IMR-90 (cell line): ENCODE measurements around the gene AFG1L. TPM values are rescaled to one million over a fixed set of nuclear protein-coding genes. Genes with fewer than 3 reads are reported as not detected.

Source experiments
- ATAC-seq: fragments of 200-7000 bp; cut with Tn5 transposase; 2 replicates; pipeline ENCODE4 v1.9.1; 2020; ENCODE audit warnings: low read depth, mild to moderate bottlenecking, moderate library complexity
- BruUV-seq: library from RNA; stranded (reverse); fragments of 400-500 nt; replicated peaks from 2 replicates; lab custom pipeline; 2021; lab: Mats Ljungman, UMichigan
- CTCF ChIA-PET: fragments of 300-600 bp; formaldehyde crosslinking; extraction: SDS; loops from one replicate; lab custom pipeline; 2021; ENCODE audit warnings: antibody characterized with exemption; lab: Yijun Ruan, JAX
- POLR2A ChIA-PET: fragments of 300-600 bp; sonication (Branson Sonifier 250); formaldehyde crosslinking; loops from one replicate; lab custom pipeline; 2022; ENCODE audit warnings: antibody characterized with exemption; ENCODE audit not compliant: unreplicated experiment; lab: Charles Lee
- DNase-seq: peaks from one replicate; pipeline ENCODE4 v3.0.0; 2013
- H2AFZ ChIP-seq: replicated peaks from 2 replicates; pipeline ENCODE3; 2013; ENCODE audit warnings: low read length, mild to moderate bottlenecking; ENCODE audit not compliant: poor library complexity
- H2AK5ac ChIP-seq: 2 replicates; pipeline ENCODE4 v1.6.1; 2013; ENCODE audit warnings: low read depth, low read length, inconsistent platforms
- H2AK9ac ChIP-seq: replicated peaks from 2 replicates; pipeline ENCODE3; 2013; ENCODE audit warnings: mild to moderate bottlenecking, low read depth, low read length, moderate library complexity; ENCODE audit not compliant: poor library complexity
- H2BK120ac ChIP-seq: 2 replicates; pipeline ENCODE4 v1.6.1; 2013; ENCODE audit warnings: low read depth, low read length, inconsistent platforms
- H2BK15ac ChIP-seq: 3 replicates; pipeline ENCODE4 v1.6.1; 2013; ENCODE audit warnings: low read depth, low read length, inconsistent platforms
- H2BK20ac ChIP-seq: 2 replicates; pipeline ENCODE4 v1.6.1; 2013; ENCODE audit warnings: low read depth, mild to moderate bottlenecking, inconsistent platforms, low read length, moderate library complexity
- H2BK5ac ChIP-seq: 2 replicates; pipeline ENCODE4 v1.6.1; 2013; ENCODE audit warnings: mild to moderate bottlenecking, low read depth, low read length, inconsistent platforms; ENCODE audit not compliant: poor library complexity, severe bottlenecking
- H3K14ac ChIP-seq: replicated peaks from 2 replicates; pipeline ENCODE4 v1.6.1; 2013; ENCODE audit warnings: low read depth, low read length, inconsistent platforms
- H3K18ac ChIP-seq: 2 replicates; pipeline ENCODE4 v1.6.1; 2013; ENCODE audit warnings: low read depth, low read length, control low read depth
- H3K23ac ChIP-seq: 2 replicates; pipeline ENCODE4 v1.6.1; 2013; ENCODE audit warnings: low read depth, low read length, inconsistent platforms
- H3K27ac ChIP-seq: 2 replicates; pipeline ENCODE4 v1.5.1; 2013; ENCODE audit warnings: mild to moderate bottlenecking, control low read depth, low read length; ENCODE audit not compliant: insufficient read depth
- H3K27me3 ChIP-seq: 2 replicates; pipeline ENCODE4 v1.6.1; 2013; ENCODE audit warnings: low read length; ENCODE audit not compliant: control insufficient read depth, insufficient read depth
- H3K36me3 ChIP-seq: 2 replicates; pipeline ENCODE4 v1.6.1; 2013; ENCODE audit warnings: low read length, mixed read lengths; ENCODE audit not compliant: control insufficient read depth, insufficient read depth
- H3K4ac ChIP-seq: 2 replicates; pipeline ENCODE4 v1.6.1; 2013; ENCODE audit warnings: low read depth, low read length, inconsistent platforms
- H3K4me1 ChIP-seq: 2 replicates; pipeline ENCODE4 v1.6.1; 2013; ENCODE audit warnings: low read length, mixed read lengths; ENCODE audit not compliant: control insufficient read depth, insufficient read depth
- H3K4me2 ChIP-seq: 2 replicates; pipeline ENCODE4 v1.6.1; 2013; ENCODE audit warnings: low read depth, mild to moderate bottlenecking, control low read depth, low read length, moderate library complexity
- H3K4me3 ChIP-seq: 2 replicates; pipeline ENCODE4 v1.5.1; 2013; ENCODE audit warnings: low read depth, mild to moderate bottlenecking, control low read depth, low read length, moderate library complexity; ENCODE audit not compliant: insufficient read depth
- H3K56ac ChIP-seq: 2 replicates; pipeline ENCODE4 v1.6.1; 2013; ENCODE audit warnings: low read length, inconsistent platforms; ENCODE audit not compliant: insufficient read depth; ENCODE audit errors: extremely low read depth
- H3K79me1 ChIP-seq, 2 experiments: 2 replicates each; pipeline ENCODE4 v1.6.1; 2013; ENCODE audit warnings: low read length in 2 of 2, inconsistent platforms in 1 of 2, low read depth in 1 of 2
- H3K9ac ChIP-seq: 2 replicates; pipeline ENCODE4 v1.6.1; 2013; ENCODE audit warnings: low read depth, low read length, control low read depth
- H3K9me1 ChIP-seq: 2 replicates; pipeline ENCODE4 v1.6.1; 2013; ENCODE audit warnings: low read length, inconsistent platforms; ENCODE audit not compliant: insufficient read depth
- H3K9me3 ChIP-seq: 2 replicates; pipeline ENCODE4 v1.6.1; 2013; ENCODE audit warnings: low read length; ENCODE audit not compliant: control insufficient read depth, insufficient read depth
- H4K20me1 ChIP-seq: 2 replicates; pipeline ENCODE4 v1.6.1; 2013; ENCODE audit warnings: low read length, inconsistent platforms; ENCODE audit not compliant: insufficient read depth
- H4K5ac ChIP-seq: 2 replicates; pipeline ENCODE4 v1.6.1; 2013; ENCODE audit warnings: mild to moderate bottlenecking, low read depth, low read length, control low read depth
- H4K8ac ChIP-seq, 2 experiments: 2 replicates each; pipeline ENCODE4 v1.6.1; 2013; ENCODE audit warnings: low read depth in 2 of 2, low read length in 2 of 2, control low read depth in 1 of 2, inconsistent platforms in 1 of 2
- H4K91ac ChIP-seq: 2 replicates; pipeline ENCODE4 v1.6.1; 2013; ENCODE audit warnings: low read depth, low read length, inconsistent platforms; ENCODE audit not compliant: insufficient read depth
- BHLHE40 ChIP-seq: fragments of 150-350 bp; IDR thresholded peaks from 2 replicates; pipeline ENCODE4 v1.6.1; 2016; ENCODE audit warnings: mild to moderate bottlenecking, low read depth, low read length
- ELK1 ChIP-seq: fragments of 150-350 bp; IDR thresholded peaks from 2 replicates; pipeline ENCODE4 v1.6.1; 2016; ENCODE audit warnings: low read depth, mild to moderate bottlenecking, low read length, moderate library complexity, borderline replicate concordance
- MXI1 ChIP-seq: IDR thresholded peaks from 2 replicates; pipeline ENCODE4 v1.6.1; 2012; ENCODE audit warnings: low read depth, mild to moderate bottlenecking, low read length, moderate library complexity, borderline replicate concordance
- NFE2L2 ChIP-seq: fragments of 150-350 bp; IDR thresholded peaks from 2 replicates; pipeline ENCODE4 v1.6.1; 2016; ENCODE audit warnings: low read depth, mild to moderate bottlenecking, low read length
- RCOR1 ChIP-seq: IDR thresholded peaks from 2 replicates; pipeline ENCODE4 v1.6.1; 2012; ENCODE audit warnings: mild to moderate bottlenecking, low read length, improper control_type of control experiment; ENCODE audit not compliant: insufficient replicate concordance
- WGBS, 2 experiments: methylation state at CpG; one replicate each; pipeline versions ENCODE4 v1.1.5 to v1.1.7; 2013; ENCODE audit warnings: missing lambda C conversion rate in 2 of 2; ENCODE audit not compliant: insufficient read length in 1 of 2; ENCODE audit errors: extremely low coverage in 2 of 2; 5-methylcytosine and 5-hydroxymethylcytosine counted together
- dilution Hi-C: fragments of 300-500 bp; cut with HindIII; formaldehyde crosslinking; loops from one replicate; pipeline ENCODE4 v1.14.3; 2018; ENCODE audit warnings: low sequenced_read_pairs; ENCODE audit not compliant: unreplicated experiment
- in situ Hi-C: fragments of 300-500 bp; cut with MboI; formaldehyde crosslinking; loops from 3 replicates; pipeline ENCODE4 v1.14.3; 2019; ENCODE audit warnings: low sequenced_read_pairs, inconsistent platforms, mixed read lengths
- intact Hi-C: fragments of 100-400 bp; cut with micrococcal nuclease; formaldehyde crosslinking; loops from 2 replicates; pipeline ENCODE4 v1.10.0; 2022
- polyA plus RNA-seq, 3 experiments: library from polyadenylated mRNA; depleted of rRNA; stranded (reverse); fragments of >200 nt; gene quantifications; 2 replicates each; pipeline ENCODE4 v1.2.3, GENCODE V29; 2012; ENCODE audit warnings: low replicate concordance in 1 of 3
- total RNA-seq: library from RNA; depleted of rRNA; stranded (reverse); fragments of >200 nt; gene quantifications from 2 replicates; pipeline ENCODE4 v1.2.3, GENCODE V29; 2012

AFG1L gene
- total and polyA plus RNA-seq, 2 of the 4 experiments (the other 2 are of a cell fraction), result 1.0 to 2.0 TPM

GRCh38 chr6:108556866-108557493 lies 262.1 kb downstream of the AFG1L start:
- Histone ChIP-seq H3K36me3 (peaks cover 2% of the 10 kb centered on the region; the same call in 1 of the 2 replicates), H3K9me1 (peaks cover 9% of the 10 kb centered on the region), H2BK5ac (peak overlapping the region; percentile 97), H3K18ac (peak overlapping the region; percentile 96), H2BK20ac (peak overlapping the region; percentile 92), H4K20me1 (peaks cover 9% of the 10 kb centered on the region), H4K5ac (peak overlapping the region; percentile 91), H3K56ac (peak overlapping the region; percentile 75), H2AK5ac (peak overlapping the region; percentile 90; the same call in 1 of the 2 replicates), H2AK9ac (peak overlapping the region; percentile 97), H3K79me1 (peaks cover 0 to 19% of the 10 kb centered on the region in 2 experiments; a peak in 1 of 4 replicates), H3K27me3 (no peaks in the 10 kb centered on the region), H3K4me3 (peak overlapping the region; percentile 79), H3K4me1 (peaks cover 12% of the 10 kb centered on the region), H3K4ac (peak overlapping the region; percentile 99), H3K27ac (peak overlapping the region; percentile 96), H3K14ac (peak overlapping the region; percentile 96), H3K9me3 (no peaks in the 10 kb centered on the region), H2BK15ac (peak overlapping the region; percentile 86; the same call in 2 of the 3 replicates), H3K23ac (peak overlapping the region; percentile 99), H2AFZ (peak overlapping the region; percentile 91), H2BK120ac (peak overlapping the region; percentile 96), H4K91ac (peak overlapping the region; percentile 98), H4K8ac (peak overlapping the region; percentile 79 to 87; a peak in 3 of 4 replicates), H3K4me2 (peak overlapping the region; percentile 95), H3K9ac (peak overlapping the region; percentile 90)
- DNase-seq (peak; percentile 94), ATAC-seq (peak; percentile 4)
- no TSS peak for BruUV-seq
- POLR2A ChIA-PET, result interaction anchor here (0.5 to 1.0 kb wide), 3 partner anchors 97 to 1398 kb away, joined by 3 to 4 read pairs (median 3); no protein-coding TSS in a partner anchor
- dilution Hi-C loops, result no loop called here
- WGBS, 2 experiments, result 0% methylated on average over 6 of the region's 16 CpGs; no CpG with 5 or more reads in 1 of the 2 experiments
- in situ Hi-C loops, result no loop called here
- intact Hi-C loops, result loop anchor here (1.0 to 5.0 kb wide), 5 partner anchors 15 to 825 kb away; partner anchors contain the start of gene CD164
- CTCF ChIA-PET, result interaction anchor here (1.5 kb wide), 1 partner anchor 15 kb away, joined by 4 read pairs; no protein-coding TSS in a partner anchor
- TF ChIP-seq BHLHE40 (no peak; the same call in 1 of the 2 replicates), MXI1 (0 out of 2 replicates have a peak, but pooled peaks have one; percentile 16), NFE2L2 (peak; percentile 58; the same call in 1 of the 2 replicates), ELK1 (no peak), RCOR1 (peak; percentile 33)
